Mesothelial cell of epicardium (in vitro differentiated cells): ENCODE results near the gene TSPAN3. TPM values are rescaled to one million over a fixed set of nuclear protein-coding genes. Genes with fewer than 3 reads are reported as not detected.

Experiments
- DNase-seq, 2 experiments: peaks; one replicate each; pipeline ENCODE4 v3.0.0; 2021; ENCODE audit warnings: low spot score in 2 of 2; ENCODE audit not compliant: unreplicated experiment in 2 of 2
- H3K27ac Mint-ChIP-seq: 2 replicates; pipeline ENCODE4 v1.8.0; 2021; ENCODE audit warnings: mixed read lengths
- H3K27me3 Mint-ChIP-seq: 2 replicates; pipeline ENCODE4 v1.8.0; 2021; ENCODE audit warnings: low read depth, mixed read lengths
- H3K36me3 Mint-ChIP-seq: 2 replicates; pipeline ENCODE4 v1.8.0; 2021; ENCODE audit warnings: mixed read lengths
- H3K4me1 Mint-ChIP-seq: 2 replicates; pipeline ENCODE4 v1.8.0; 2021; ENCODE audit warnings: mixed read lengths
- H3K4me3 Mint-ChIP-seq: 2 replicates; pipeline ENCODE4 v1.8.0; 2021; ENCODE audit warnings: mild to moderate bottlenecking, moderate library complexity, mixed read lengths
- H3K9me3 Mint-ChIP-seq: 2 replicates; pipeline ENCODE4 v1.8.0; 2021; ENCODE audit warnings: mixed read lengths
- total RNA-seq: library from RNA; stranded (reverse); gene quantifications from 3 replicates; pipeline ENCODE4 v1.2.1, GENCODE V29; 2021
- TF ChIP-seq, protein P1 (sequence below): fragments of 200-600 bp; sonication (generic); IDR thresholded peaks from one replicate; pipeline ENCODE4 v1.5.0; 2021; ENCODE audit warnings: antibody characterized with exemption; ENCODE audit not compliant: unreplicated experiment

Gene TSPAN3
- total RNA-seq, 1 donor from 2014 or later: 307 TPM

DNA sequence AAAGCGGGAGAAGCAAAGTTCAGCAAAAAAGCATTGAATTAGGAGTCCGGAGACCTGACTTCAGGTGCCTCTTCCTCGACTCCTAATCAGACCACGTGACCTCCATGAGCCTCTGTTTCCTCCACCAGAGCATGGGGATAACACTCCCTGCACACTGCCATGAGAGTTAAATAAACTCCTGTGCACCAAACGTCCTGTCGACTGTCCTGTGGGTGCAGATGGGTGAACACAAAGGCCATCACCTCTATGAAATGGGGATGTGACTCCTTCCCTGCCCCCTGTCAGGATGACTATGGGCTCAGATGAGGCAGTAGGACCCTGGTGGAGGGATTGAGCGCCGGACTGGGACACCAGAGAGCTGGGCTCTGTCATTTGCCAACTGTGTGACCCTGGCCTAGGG is 13.5 kb upstream of the TSPAN3 start:
- Mint-ChIP-seq H3K36me3 (no peaks in the 10 kb centered on the region), H3K4me1 (peaks cover 10% of the 10 kb centered on the region), H3K27me3 (no peaks in the 10 kb centered on the region), H3K4me3 (no peak overlapping the region), H3K9me3 (no peaks in the 10 kb centered on the region), H3K27ac (no peak overlapping the region)
- TF ChIP-seq, protein P1, sequence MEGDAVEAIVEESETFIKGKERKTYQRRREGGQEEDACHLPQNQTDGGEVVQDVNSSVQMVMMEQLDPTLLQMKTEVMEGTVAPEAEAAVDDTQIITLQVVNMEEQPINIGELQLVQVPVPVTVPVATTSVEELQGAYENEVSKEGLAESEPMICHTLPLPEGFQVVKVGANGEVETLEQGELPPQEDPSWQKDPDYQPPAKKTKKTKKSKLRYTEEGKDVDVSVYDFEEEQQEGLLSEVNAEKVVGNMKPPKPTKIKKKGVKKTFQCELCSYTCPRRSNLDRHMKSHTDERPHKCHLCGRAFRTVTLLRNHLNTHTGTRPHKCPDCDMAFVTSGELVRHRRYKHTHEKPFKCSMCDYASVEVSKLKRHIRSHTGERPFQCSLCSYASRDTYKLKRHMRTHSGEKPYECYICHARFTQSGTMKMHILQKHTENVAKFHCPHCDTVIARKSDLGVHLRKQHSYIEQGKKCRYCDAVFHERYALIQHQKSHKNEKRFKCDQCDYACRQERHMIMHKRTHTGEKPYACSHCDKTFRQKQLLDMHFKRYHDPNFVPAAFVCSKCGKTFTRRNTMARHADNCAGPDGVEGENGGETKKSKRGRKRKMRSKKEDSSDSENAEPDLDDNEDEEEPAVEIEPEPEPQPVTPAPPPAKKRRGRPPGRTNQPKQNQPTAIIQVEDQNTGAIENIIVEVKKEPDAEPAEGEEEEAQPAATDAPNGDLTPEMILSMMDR: no peak
- DNase-seq: no peak

GRCh38 chr15:77083381-77084160 is 12.7 kb upstream of the TSPAN3 start:
- no peak overlapping the region for H3K27ac Mint-ChIP-seq
- no peaks in the 10 kb centered on the region for H3K36me3 Mint-ChIP-seq
- TF ChIP-seq, protein P1: no peak
- H3K9me3 Mint-ChIP-seq: no peaks in the 10 kb centered on the region
- DNase-seq: peak in 1 of 2 experiments; percentile 59
- peak overlapping the region; percentile 61 for H3K4me3 Mint-ChIP-seq
- peaks cover 10% of the 10 kb centered on the region for H3K4me1 Mint-ChIP-seq
- no peaks in the 10 kb centered on the region for H3K27me3 Mint-ChIP-seq

DNA sequence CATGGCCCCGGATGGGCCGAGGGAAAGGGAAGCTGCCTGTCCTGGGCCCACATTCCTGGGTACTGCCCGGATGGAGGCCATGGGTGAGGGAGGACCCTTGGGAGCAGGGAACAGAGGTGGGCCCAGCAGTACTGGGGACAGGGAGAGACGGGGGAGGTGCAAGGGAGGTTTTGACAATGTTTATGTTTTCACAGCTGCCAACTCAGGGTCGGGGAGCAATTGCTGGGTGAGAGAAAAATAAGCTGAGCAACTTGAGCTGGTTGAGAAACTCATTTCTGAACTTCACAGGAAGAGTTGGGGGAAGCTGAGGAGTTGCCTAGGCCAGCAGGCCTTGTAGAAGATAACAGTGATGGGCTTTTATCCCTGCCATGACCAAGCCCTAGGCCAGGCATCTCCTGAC is 11.1 kb upstream of the TSPAN3 start:
- no peak for DNase-seq
- H3K4me1 Mint-ChIP-seq: peaks cover 10% of the 10 kb centered on the region
- no peaks in the 10 kb centered on the region for H3K9me3 Mint-ChIP-seq
- H3K27ac Mint-ChIP-seq: no peak overlapping the region
- no peak overlapping the region for H3K4me3 Mint-ChIP-seq
- H3K27me3 Mint-ChIP-seq: no peaks in the 10 kb centered on the region
- no peaks in the 10 kb centered on the region for H3K36me3 Mint-ChIP-seq
- TF ChIP-seq, protein P1: no peak

DNA sequence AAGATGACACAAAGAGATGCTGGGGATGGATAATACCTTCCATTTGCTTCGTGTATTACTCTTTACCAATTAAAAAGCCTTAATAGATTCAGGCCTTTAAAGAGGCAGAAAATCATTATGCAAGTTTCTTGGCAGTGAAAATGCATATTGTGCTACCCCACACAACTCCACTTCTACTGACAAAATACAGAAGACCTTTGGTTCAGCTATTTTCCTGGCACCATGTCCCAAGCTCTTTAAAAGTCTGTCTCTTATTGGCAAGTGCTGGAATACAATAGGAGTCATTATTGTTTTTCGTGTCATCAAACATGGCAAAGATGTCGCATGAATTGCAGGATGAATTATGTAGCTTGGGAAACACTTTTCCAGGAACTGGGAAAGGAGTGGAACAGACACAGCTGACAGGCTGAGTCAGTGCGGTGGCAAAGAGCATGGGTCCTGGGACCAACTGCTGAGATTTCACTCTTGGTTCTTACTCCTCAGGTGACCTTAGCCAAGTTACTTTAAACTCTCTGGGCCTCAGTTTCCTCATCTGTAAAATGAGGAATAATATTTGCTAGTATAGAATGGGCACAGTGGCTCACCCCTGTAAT is 5.5 kb upstream of the TSPAN3 start:
- H3K27me3 Mint-ChIP-seq: peaks cover 6% of the 10 kb centered on the region
- TF ChIP-seq, protein P1: no peak
- DNase-seq: no peak
- no peak overlapping the region for H3K27ac Mint-ChIP-seq
- no peaks in the 10 kb centered on the region for H3K36me3 Mint-ChIP-seq
- no peaks in the 10 kb centered on the region for H3K9me3 Mint-ChIP-seq
- H3K4me3 Mint-ChIP-seq: no peak overlapping the region
- peaks cover 8% of the 10 kb centered on the region for H3K4me1 Mint-ChIP-seq

GRCh38 chr15:77075528-77075927 is 4.6 kb upstream of the TSPAN3 start:
- DNase-seq: no peak
- H3K27me3 Mint-ChIP-seq: peaks cover 6% of the 10 kb centered on the region

More at GRCh38 chr15:77075528-77075927, 4.6 kb upstream of the TSPAN3 start:
- Mint-ChIP-seq H3K36me3 (no peaks in the 10 kb centered on the region), H3K4me1 (peaks cover 12% of the 10 kb centered on the region), H3K4me3 (no peak overlapping the region), H3K9me3 (no peaks in the 10 kb centered on the region), H3K27ac (no peak overlapping the region)
- TF ChIP-seq, protein P1: no peak
